ENCODE measurements around the gene CCDC170. TPM values are rescaled to one million over a fixed set of nuclear protein-coding genes. Genes with fewer than 3 reads are reported as not detected.

Gene CCDC170
- total RNA-seq, 2 experiments from 2014 or later, result not detected

GRCh38 chr6:151616600-151616999 lies 122.8 kb downstream of the CCDC170 start:
- peaks cover 29% of the 10 kb centered on the region for H3K27me3 Mint-ChIP-seq
- intact Hi-C loops (cut with DNase I, micrococcal nuclease), result no loop called here
- ChIA-PET POLR2A (no interaction called here), CTCF (interaction anchor here (0.6 kb wide), 1 partner anchor 22 kb away, joined by 3 read pairs; no protein-coding TSS in a partner anchor)
- H3K9me3 Mint-ChIP-seq, result peaks cover 2% of the 10 kb centered on the region
- ATAC-seq (ENCODE audit: poor library complexity) (no peak), DNase-seq (no peak)
- Histone ChIP-seq H3K27me3 (ENCODE audit: control insufficient read depth in 1 of 2, insufficient read depth in 2 of 2, low read length in 2 of 2) (peaks cover 0 to 2% of the 10 kb centered on the region in 2 experiments), H3K36me3 (ENCODE audit: insufficient read depth, low read length) (no peaks in the 10 kb centered on the region), H3K9me3 (ENCODE audit: control insufficient read depth in 1 of 2, insufficient read depth in 1 of 2, low read length in 2 of 2) (no peaks in the 10 kb centered on the region), H3K4me3 (ENCODE audit: low read length) (no peak overlapping the region), H3K4me1 (ENCODE audit: insufficient read depth, low read length) (no peaks in the 10 kb centered on the region), H3K27ac (ENCODE audit: low read depth in 1 of 2, low read length in 2 of 2) (no peak overlapping the region)
- no peak overlapping the region for H3K4me3 Mint-ChIP-seq
- no peaks in the 10 kb centered on the region for H3K4me1 Mint-ChIP-seq (ENCODE audit: low read depth)
- no peak overlapping the region for H3K27ac Mint-ChIP-seq
- TF ChIP-seq CTCF (IDR thresholded peaks at IDR 0.05), result no peak
- H3K36me3 Mint-ChIP-seq (ENCODE audit: low read depth), result no peaks in the 10 kb centered on the region

GRCh38 chr6:151617539-151617938 lies 123.7 kb downstream of the CCDC170 start:
- no peak for ATAC-seq (ENCODE audit: poor library complexity)
- no peak overlapping the region for H3K4me3 Mint-ChIP-seq
- no peaks in the 10 kb centered on the region for H3K36me3 ChIP-seq (ENCODE audit: insufficient read depth, low read length)
- ChIA-PET CTCF (no interaction called here), POLR2A (no interaction called here)
- no peaks in the 10 kb centered on the region for H3K4me1 Mint-ChIP-seq (ENCODE audit: low read depth)
- no peaks in the 10 kb centered on the region for H3K9me3 ChIP-seq (ENCODE audit: control insufficient read depth in 1 of 2, insufficient read depth in 1 of 2, low read length in 2 of 2)
- TF ChIP-seq CTCF (IDR thresholded peaks at IDR 0.05), result no peak
- no peaks in the 10 kb centered on the region for H3K36me3 Mint-ChIP-seq (ENCODE audit: low read depth)
- peaks cover 0 to 2% of the 10 kb centered on the region in 2 experiments for H3K27me3 ChIP-seq (ENCODE audit: control insufficient read depth in 1 of 2, insufficient read depth in 2 of 2, low read length in 2 of 2)
- no peak for DNase-seq
- H3K27me3 Mint-ChIP-seq, result peaks cover 25% of the 10 kb centered on the region
- H3K4me1 ChIP-seq (ENCODE audit: insufficient read depth, low read length), result no peaks in the 10 kb centered on the region
- intact Hi-C loops (cut with DNase I, micrococcal nuclease), result no loop called here
- H3K27ac ChIP-seq (ENCODE audit: low read depth in 1 of 2, low read length in 2 of 2), result no peak overlapping the region
- H3K9me3 Mint-ChIP-seq, result peaks cover 2% of the 10 kb centered on the region
- no peak overlapping the region for H3K4me3 ChIP-seq (ENCODE audit: low read length)
- no peak overlapping the region for H3K27ac Mint-ChIP-seq

- DNase-seq (no peak), ATAC-seq (ENCODE audit: poor library complexity) (no peak)
- no peaks in the 10 kb centered on the region for H3K9me3 ChIP-seq (ENCODE audit: control insufficient read depth in 1 of 2, insufficient read depth in 1 of 2, low read length in 2 of 2)
- H3K27me3 ChIP-seq (ENCODE audit: control insufficient read depth in 1 of 2, insufficient read depth in 2 of 2, low read length in 2 of 2), result peaks cover 0 to 5% of the 10 kb centered on the region in 2 experiments
- no peak overlapping the region for H3K4me3 Mint-ChIP-seq
- H3K9me3 Mint-ChIP-seq, result peaks cover 2% of the 10 kb centered on the region
- intact Hi-C loops (cut with DNase I, micrococcal nuclease), result no loop called here
- no peak overlapping the region for H3K27ac ChIP-seq (ENCODE audit: low read depth in 1 of 2, low read length in 2 of 2)
- CTCF ChIA-PET, result no interaction called here
- H3K27me3 Mint-ChIP-seq, result peaks cover 23% of the 10 kb centered on the region
- no peaks in the 10 kb centered on the region for H3K4me1 ChIP-seq (ENCODE audit: insufficient read depth, low read length)
- TF ChIP-seq CTCF (IDR thresholded peaks at IDR 0.05), result no peak
- POLR2A ChIA-PET, result no interaction called here
- H3K27ac Mint-ChIP-seq, result no peak overlapping the region
- H3K36me3 Mint-ChIP-seq (ENCODE audit: low read depth), result no peaks in the 10 kb centered on the region
- no peaks in the 10 kb centered on the region for H3K4me1 Mint-ChIP-seq (ENCODE audit: low read depth)
- no peak overlapping the region for H3K4me3 ChIP-seq (ENCODE audit: low read length)
- H3K36me3 ChIP-seq (ENCODE audit: insufficient read depth, low read length), result no peaks in the 10 kb centered on the region
Observed at GRCh38 chr6:151618717-151619116, 124.9 kb downstream of the CCDC170 start.
